ENCODE measurements around the gene MUC2.

MUC2 gene
- total RNA-seq, result 0 to 0.26 (median 0) reads per million in 3 donors

DNA sequence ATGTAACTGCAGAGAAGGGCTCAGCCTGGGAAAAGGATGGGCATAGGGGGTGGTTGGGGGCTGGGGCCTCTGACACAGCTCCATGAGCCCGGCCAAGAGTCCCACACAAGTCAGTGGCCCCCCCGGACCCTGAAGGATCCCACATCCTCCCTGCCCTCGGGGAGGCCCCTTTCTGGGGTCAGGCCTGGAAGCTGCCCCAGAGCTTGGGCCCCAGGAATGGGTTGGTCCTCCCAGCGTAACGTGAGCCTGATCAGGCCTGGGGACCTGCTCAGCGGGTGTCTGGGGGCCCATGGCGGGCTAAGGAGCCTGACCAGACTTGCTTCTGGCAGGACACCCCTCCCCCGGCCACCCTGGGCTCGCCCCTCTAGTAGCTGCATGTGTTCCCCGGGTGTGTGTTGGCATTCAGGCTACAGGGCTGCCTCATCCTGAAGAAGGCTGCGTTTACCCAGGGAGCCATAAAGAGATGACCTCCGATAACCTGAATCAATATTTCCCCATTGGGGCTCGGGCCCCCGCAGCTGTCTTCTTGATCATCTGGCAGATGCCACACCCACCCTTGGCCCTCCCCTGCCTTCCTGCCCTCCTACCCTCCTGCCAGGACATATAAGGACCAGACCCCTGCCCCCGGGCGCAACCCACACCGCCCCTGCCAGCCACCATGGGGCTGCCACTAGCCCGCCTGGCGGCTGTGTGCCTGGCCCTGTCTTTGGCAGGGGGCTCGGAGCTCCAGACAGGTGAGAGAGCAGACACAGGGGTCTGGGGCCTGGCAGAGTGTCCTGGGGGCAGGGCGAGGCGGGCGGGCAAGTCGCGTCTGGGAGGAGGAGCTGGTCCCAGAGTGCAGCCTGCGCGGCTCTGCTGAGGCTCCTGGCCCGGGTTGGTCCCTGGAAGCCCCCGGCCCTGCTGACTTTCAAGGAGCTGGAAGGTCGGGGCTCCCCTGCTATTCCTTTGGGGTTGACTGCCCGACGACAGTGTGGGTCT lies at the start of gene MUC2:
Gene MUC2 (plus strand): TSS at position 631 of the 978 bp plus-strand sequence.
- Histone ChIP-seq H3K27me3 (replicated peaks; ENCODE audit: control insufficient read depth, insufficient read depth, low read length, poor library complexity, severe bottlenecking) (no peaks in the 10 kb centered on the region), H3K36me3 (ENCODE audit: control insufficient read depth, insufficient read depth, low read length) (no peaks in the 10 kb centered on the region), H3K27ac (ENCODE audit: insufficient read depth, low read length, poor library complexity, severe bottlenecking) (no peak within 1 kb of the TSS), H3K4me3 (ENCODE audit: insufficient read depth, low read depth, low read length, poor library complexity, severe bottlenecking) (no peak within 1 kb of the TSS), H3K9me3 (ENCODE audit: control insufficient read depth, low read length) (no peaks in the 10 kb centered on the region), H3K4me1 (ENCODE audit: control insufficient read depth, insufficient read depth, low read length, poor library complexity, severe bottlenecking) (no peaks in the 10 kb centered on the region)
- no peak for DNase-seq

DNA sequence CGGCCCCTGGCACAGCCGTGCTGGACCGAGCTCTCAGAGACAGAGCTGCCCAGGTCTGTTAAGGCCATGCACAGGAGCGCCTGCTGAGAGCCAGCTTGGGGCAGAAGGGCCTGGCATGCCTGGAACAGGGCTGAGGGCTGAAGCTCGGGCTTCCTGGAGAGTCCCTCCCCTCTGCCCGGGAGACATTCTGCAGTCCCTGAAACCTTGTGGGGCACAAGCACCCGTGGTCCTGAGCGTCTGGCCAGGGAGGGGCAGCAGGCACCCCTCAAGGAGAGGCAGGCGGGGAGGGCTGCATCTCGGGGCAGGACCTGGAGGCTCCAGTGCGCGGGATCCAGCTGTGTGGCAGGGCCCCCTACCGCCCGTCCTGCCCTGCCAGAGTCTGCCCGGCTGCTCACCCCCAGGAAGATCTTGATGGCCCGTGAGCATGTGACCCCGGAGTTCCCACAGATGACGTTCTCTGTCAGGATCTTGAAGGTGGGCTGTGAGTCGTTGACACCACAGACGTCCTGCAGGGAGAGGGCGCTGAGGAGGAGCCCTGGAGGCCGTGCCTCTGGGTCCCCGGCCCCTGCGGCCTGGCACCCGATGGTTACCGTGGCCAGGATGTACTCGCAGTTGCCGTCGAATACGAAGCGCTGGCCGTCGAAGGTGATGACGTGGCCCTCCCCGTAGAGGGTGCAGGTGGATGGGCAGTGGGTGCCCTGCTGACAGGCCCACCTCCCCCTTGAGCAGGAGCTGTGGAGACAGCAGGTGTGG lies 49.1 kb upstream of the MUC2 start:
- Histone ChIP-seq H3K4me1 (ENCODE audit: control insufficient read depth, insufficient read depth, low read length, poor library complexity, severe bottlenecking) (no peaks in the 10 kb centered on the region), H3K4me3 (ENCODE audit: insufficient read depth, low read depth, low read length, poor library complexity, severe bottlenecking) (no peak overlapping the region)
- DNase-seq, result no peak

DNA sequence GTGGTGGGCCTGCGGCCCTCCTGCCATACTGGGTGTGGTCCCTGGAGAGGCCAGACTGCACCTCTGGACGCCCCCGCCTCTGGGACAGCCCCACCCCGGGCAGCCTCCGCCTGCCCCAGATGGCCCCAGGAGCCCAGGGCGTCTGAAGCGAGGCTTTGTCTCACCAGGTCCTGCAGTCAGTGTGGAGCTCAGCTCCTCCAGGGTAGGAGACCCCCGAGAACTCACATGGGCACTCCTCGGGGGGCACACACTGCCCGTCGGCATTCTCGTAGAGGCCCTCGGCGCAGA lies 48.6 kb upstream of the MUC2 start:
- H3K4me3 ChIP-seq (ENCODE audit: insufficient read depth, low read depth, low read length, poor library complexity, severe bottlenecking), result no peak overlapping the region
- H3K36me3 ChIP-seq (ENCODE audit: control insufficient read depth, insufficient read depth, low read length), result no peaks in the 10 kb centered on the region
- no peaks in the 10 kb centered on the region for H3K4me1 ChIP-seq (ENCODE audit: control insufficient read depth, insufficient read depth, low read length, poor library complexity, severe bottlenecking)
- H3K27me3 ChIP-seq (replicated peaks; ENCODE audit: control insufficient read depth, insufficient read depth, low read length, poor library complexity, severe bottlenecking), result no peaks in the 10 kb centered on the region
- no peaks in the 10 kb centered on the region for H3K9me3 ChIP-seq (ENCODE audit: control insufficient read depth, low read length)
- no peak for DNase-seq
- no peak overlapping the region for H3K27ac ChIP-seq (ENCODE audit: insufficient read depth, low read length, poor library complexity, severe bottlenecking)

More for the DNA sequence above, 49.1 kb upstream of the MUC2 start:
- no peaks in the 10 kb centered on the region for H3K27me3 ChIP-seq (replicated peaks; ENCODE audit: control insufficient read depth, insufficient read depth, low read length, poor library complexity, severe bottlenecking)
- no peak overlapping the region for H3K27ac ChIP-seq (ENCODE audit: insufficient read depth, low read length, poor library complexity, severe bottlenecking)
- no peaks in the 10 kb centered on the region for H3K36me3 ChIP-seq (ENCODE audit: control insufficient read depth, insufficient read depth, low read length)
- H3K9me3 ChIP-seq (ENCODE audit: control insufficient read depth, low read length), result no peaks in the 10 kb centered on the region

DNA sequence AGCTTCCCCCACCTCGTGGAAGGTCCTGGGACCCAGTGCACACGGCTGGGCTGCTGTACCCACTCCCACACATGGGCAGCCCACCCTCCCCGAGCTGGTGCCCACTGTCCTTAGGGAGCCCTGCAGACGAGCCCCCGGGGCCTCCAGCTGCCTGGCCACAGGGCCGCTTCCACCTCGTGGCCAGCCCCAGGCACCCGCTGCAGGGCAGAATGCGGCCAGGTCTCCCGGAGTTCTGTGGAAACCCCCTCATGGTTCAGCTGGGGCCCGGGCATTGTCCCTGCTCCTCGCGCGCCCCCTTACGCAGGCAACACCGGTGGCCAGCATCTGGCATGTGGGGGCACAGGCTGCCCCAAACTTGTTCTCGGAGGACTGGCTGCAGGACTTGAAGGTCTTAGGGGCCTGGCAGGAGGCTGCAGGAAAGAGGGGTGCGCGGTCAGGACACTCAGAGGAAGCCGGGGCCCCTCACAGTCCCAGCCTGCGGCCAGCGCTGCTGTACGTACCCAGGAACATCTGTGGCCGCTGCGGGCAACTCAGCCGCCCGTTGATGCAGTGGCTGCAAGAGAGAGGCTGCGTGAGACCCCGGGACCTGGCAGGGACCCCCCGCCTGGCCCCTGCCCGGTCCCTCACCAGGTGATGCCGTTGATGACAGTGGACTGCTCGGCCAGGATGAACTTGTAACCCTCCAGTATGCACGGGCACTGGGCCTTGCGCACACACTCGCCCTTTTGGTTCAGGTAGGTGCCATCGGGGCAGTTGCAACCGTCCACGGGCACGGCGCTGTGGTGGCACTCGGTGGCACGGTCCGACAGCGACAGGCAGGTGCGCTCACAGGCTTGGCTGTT lies 47.8 kb upstream of the MUC2 start:
- no peaks in the 10 kb centered on the region for H3K27me3 ChIP-seq (replicated peaks; ENCODE audit: control insufficient read depth, insufficient read depth, low read length, poor library complexity, severe bottlenecking)
- H3K36me3 ChIP-seq (ENCODE audit: control insufficient read depth, insufficient read depth, low read length), result no peaks in the 10 kb centered on the region
- no peaks in the 10 kb centered on the region for H3K4me1 ChIP-seq (ENCODE audit: control insufficient read depth, insufficient read depth, low read length, poor library complexity, severe bottlenecking)
- no peaks in the 10 kb centered on the region for H3K9me3 ChIP-seq (ENCODE audit: control insufficient read depth, low read length)
- no peak overlapping the region for H3K27ac ChIP-seq (ENCODE audit: insufficient read depth, low read length, poor library complexity, severe bottlenecking)
- DNase-seq, result no peak
- H3K4me3 ChIP-seq (ENCODE audit: insufficient read depth, low read depth, low read length, poor library complexity, severe bottlenecking), result no peak overlapping the region

DNA sequence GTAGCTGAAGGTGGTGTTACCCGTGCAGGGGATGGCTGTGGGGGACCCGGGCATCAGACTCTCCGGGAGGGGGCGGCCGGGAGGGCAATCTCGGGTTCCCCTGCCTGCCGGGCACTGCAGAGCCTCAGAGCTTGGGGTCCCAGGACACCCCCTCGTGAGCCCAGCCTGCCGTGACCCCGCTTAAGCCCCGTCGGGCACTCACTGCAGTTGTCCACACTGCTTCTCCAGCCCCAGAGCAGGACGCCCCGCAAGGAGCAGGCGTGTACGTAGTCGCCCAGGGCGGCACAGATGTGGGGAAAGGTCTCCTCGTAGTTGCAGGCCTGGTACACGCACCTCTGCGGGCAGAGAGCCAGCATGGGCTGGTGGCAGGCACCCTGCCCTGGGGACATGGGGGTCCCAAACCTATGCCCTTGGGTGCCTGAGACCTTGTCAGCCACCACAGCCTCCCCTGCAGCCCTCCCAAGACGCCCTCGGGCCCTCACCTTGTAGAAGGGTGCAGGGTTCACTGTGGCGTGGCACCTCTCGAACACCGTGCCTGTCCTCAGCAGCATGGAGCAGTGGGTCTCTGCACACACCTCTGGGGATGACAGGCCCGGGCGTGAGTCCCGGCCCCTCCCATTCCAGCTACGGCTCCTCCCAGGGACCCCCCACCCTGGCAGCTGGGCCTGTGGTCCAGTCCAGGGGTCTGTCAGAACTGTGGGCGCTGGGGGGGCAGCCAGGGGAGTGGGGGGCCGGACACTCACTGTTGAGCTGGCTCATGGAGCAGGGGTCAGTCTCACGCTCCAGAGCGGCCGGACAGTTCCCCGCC lies 47.0 kb upstream of the MUC2 start:
- Histone ChIP-seq H3K27ac (ENCODE audit: insufficient read depth, low read length, poor library complexity, severe bottlenecking) (no peak overlapping the region), H3K9me3 (ENCODE audit: control insufficient read depth, low read length) (no peaks in the 10 kb centered on the region), H3K4me3 (ENCODE audit: insufficient read depth, low read depth, low read length, poor library complexity, severe bottlenecking) (no peak overlapping the region), H3K27me3 (replicated peaks; ENCODE audit: control insufficient read depth, insufficient read depth, low read length, poor library complexity, severe bottlenecking) (no peaks in the 10 kb centered on the region), H3K4me1 (ENCODE audit: control insufficient read depth, insufficient read depth, low read length, poor library complexity, severe bottlenecking) (no peaks in the 10 kb centered on the region), H3K36me3 (ENCODE audit: control insufficient read depth, insufficient read depth, low read length) (no peaks in the 10 kb centered on the region)
- no peak for DNase-seq

DNA sequence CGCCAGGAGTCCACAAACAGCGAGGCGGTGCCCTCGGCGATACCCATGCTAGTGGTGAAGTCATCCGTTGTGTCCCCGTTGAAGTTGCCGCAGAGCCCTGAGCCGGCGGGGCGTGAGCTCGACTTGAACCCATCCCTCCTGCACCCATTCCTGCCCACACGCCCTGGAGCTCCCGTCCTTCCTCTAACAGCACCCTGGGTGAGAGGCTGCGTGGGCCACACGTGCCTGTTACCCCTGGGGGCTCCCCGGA lies 46.5 kb upstream of the MUC2 start:
- no peak for DNase-seq
- Histone ChIP-seq H3K4me3 (ENCODE audit: insufficient read depth, low read depth, low read length, poor library complexity, severe bottlenecking) (no peak overlapping the region), H3K27ac (ENCODE audit: insufficient read depth, low read length, poor library complexity, severe bottlenecking) (no peak overlapping the region), H3K9me3 (ENCODE audit: control insufficient read depth, low read length) (no peaks in the 10 kb centered on the region), H3K27me3 (replicated peaks; ENCODE audit: control insufficient read depth, insufficient read depth, low read length, poor library complexity, severe bottlenecking) (no peaks in the 10 kb centered on the region), H3K36me3 (ENCODE audit: control insufficient read depth, insufficient read depth, low read length) (no peaks in the 10 kb centered on the region), H3K4me1 (ENCODE audit: control insufficient read depth, insufficient read depth, low read length, poor library complexity, severe bottlenecking) (no peaks in the 10 kb centered on the region)

DNA sequence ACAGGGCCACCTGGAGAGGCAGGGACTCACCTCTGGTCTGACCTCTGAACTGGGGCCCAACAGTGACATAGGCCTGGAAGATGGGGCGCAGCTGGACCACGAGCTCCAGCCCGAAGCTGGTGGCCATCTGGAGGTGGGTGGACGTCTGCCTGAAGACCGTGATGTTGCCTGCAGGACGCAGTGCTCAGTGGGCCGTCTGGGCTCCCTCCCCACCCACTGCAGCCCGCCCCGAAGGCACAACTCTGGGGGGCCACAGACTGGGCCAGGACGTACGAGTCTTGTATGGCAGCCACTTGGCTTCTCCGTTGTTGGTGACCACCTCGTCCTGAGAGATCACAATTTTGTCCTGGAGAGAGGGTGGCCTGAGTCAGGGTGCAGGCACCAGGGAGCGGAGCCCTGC lies 46.1 kb upstream of the MUC2 start:
- no peaks in the 10 kb centered on the region for H3K27me3 ChIP-seq (replicated peaks; ENCODE audit: control insufficient read depth, insufficient read depth, low read length, poor library complexity, severe bottlenecking)

DNA sequence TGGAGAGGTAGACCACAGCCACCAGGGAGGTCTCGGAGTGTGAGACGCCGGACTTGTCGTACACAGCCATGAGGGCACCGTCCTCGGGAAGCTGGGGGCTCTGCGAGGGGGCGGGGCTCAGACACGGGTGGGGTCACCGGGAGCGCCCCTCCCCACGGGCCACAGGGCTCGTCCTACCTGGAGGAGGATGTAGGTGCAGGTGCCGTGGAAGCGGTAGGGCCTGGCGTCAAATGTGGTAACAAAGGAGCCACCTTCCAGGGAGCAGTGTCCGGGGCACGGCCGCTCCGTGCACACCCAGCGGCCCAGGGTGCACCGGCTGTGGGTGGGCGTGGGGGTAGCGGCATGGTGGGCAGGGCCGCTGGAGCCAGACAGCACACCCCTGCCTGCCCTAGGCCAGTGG lies 45.6 kb upstream of the MUC2 start:
- no peaks in the 10 kb centered on the region for H3K36me3 ChIP-seq (ENCODE audit: control insufficient read depth, insufficient read depth, low read length)
- H3K9me3 ChIP-seq (ENCODE audit: control insufficient read depth, low read length), result no peaks in the 10 kb centered on the region
- no peak overlapping the region for H3K27ac ChIP-seq (ENCODE audit: insufficient read depth, low read length, poor library complexity, severe bottlenecking)
- no peak overlapping the region for H3K4me3 ChIP-seq (ENCODE audit: insufficient read depth, low read depth, low read length, poor library complexity, severe bottlenecking)
- no peaks in the 10 kb centered on the region for H3K27me3 ChIP-seq (replicated peaks; ENCODE audit: control insufficient read depth, insufficient read depth, low read length, poor library complexity, severe bottlenecking)
- no peaks in the 10 kb centered on the region for H3K4me1 ChIP-seq (ENCODE audit: control insufficient read depth, insufficient read depth, low read length, poor library complexity, severe bottlenecking)
- no peak for DNase-seq

More for the DNA sequence above, 46.1 kb upstream of the MUC2 start:
- Histone ChIP-seq H3K4me1 (ENCODE audit: control insufficient read depth, insufficient read depth, low read length, poor library complexity, severe bottlenecking) (no peaks in the 10 kb centered on the region), H3K9me3 (ENCODE audit: control insufficient read depth, low read length) (no peaks in the 10 kb centered on the region), H3K36me3 (ENCODE audit: control insufficient read depth, insufficient read depth, low read length) (no peaks in the 10 kb centered on the region), H3K27ac (ENCODE audit: insufficient read depth, low read length, poor library complexity, severe bottlenecking) (no peak overlapping the region), H3K4me3 (ENCODE audit: insufficient read depth, low read depth, low read length, poor library complexity, severe bottlenecking) (no peak overlapping the region)
- DNase-seq, result no peak

DNA sequence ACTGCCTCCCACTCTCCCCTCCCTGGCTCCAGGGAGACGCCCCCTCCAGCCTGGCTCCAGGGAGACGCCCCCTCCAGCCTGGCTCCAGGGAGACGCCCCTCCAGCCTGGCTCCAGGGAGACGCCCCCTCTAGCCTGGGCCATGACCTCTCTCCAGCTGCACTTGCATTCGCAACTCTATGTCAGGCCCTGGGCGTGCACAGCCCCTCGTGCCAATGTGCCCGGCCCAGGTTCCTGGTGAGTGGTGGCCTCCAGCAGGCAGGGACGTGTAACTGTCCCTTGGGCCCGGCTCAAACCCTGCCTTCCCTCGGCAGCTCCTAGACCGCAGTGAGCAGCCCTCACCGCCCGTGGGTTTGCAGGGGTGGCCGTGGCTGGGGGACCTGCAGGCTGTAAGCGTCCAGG lies 45.0 kb upstream of the MUC2 start:
- Histone ChIP-seq H3K36me3 (ENCODE audit: control insufficient read depth, insufficient read depth, low read length) (no peaks in the 10 kb centered on the region), H3K27ac (ENCODE audit: insufficient read depth, low read length, poor library complexity, severe bottlenecking) (no peak overlapping the region), H3K9me3 (ENCODE audit: control insufficient read depth, low read length) (no peaks in the 10 kb centered on the region), H3K27me3 (replicated peaks; ENCODE audit: control insufficient read depth, insufficient read depth, low read length, poor library complexity, severe bottlenecking) (no peaks in the 10 kb centered on the region), H3K4me1 (ENCODE audit: control insufficient read depth, insufficient read depth, low read length, poor library complexity, severe bottlenecking) (no peaks in the 10 kb centered on the region), H3K4me3 (ENCODE audit: insufficient read depth, low read depth, low read length, poor library complexity, severe bottlenecking) (no peak overlapping the region)
- DNase-seq, result no peak
